GM12878 (cell line): ENCODE data around the gene PDIA4. TPM values are rescaled to one million over a fixed set of nuclear protein-coding genes. Genes with fewer than 3 reads are reported as not detected.

Experiments used
- ATAC-seq: fragments of 200-7000 bp; cut with Tn5 transposase; 3 replicates; pipeline ENCODE4 v1.9.1; 2020; ENCODE audit warnings: mild to moderate bottlenecking, moderate library complexity
- BruUV-seq: library from RNA; stranded (reverse); fragments of 400-500 nt; replicated peaks from 2 replicates; lab custom pipeline; 2021; lab: Mats Ljungman, UMichigan
- CTCF ChIA-PET: fragments of 300-600 bp; sonication (Branson Sonifier 250); formaldehyde crosslinking; extraction: SDS; loops from one replicate; lab custom pipeline; 2021; ENCODE audit warnings: inconsistent platforms; lab: Yijun Ruan, JAX
- POLR2A ChIA-PET: fragments of 350-600 bp; formaldehyde crosslinking; extraction: SDS; loops from one replicate; lab custom pipeline; 2021; ENCODE audit warnings: inconsistent platforms; lab: Charles Lee
- RAD21 ChIA-PET: fragments of 300-600 bp; sonication (Branson Sonifier 250); formaldehyde crosslinking; loops from one replicate; lab custom pipeline; 2023; ENCODE audit warnings: antibody characterized with exemption; ENCODE audit not compliant: unreplicated experiment; lab: Charles Lee
- SMC1A ChIA-PET: fragments of 300-600 bp; sonication (Branson Sonifier 250); formaldehyde crosslinking; loops from one replicate; lab custom pipeline; 2023; ENCODE audit not compliant: unreplicated experiment, uncharacterized antibody; lab: Charles Lee
- DNase-seq: peaks from one replicate; pipeline ENCODE4 v3.0.0-alpha.2; 2011; ENCODE audit warnings: low read depth, low spot score
- FAIRE-seq: peaks from 3 replicates; lab custom pipeline; 2011; peaks lifted over from hg19 to GRCh38; lab: Jason Lieb, UNC
- H2AFZ ChIP-seq: 2 replicates; pipeline ENCODE4 v1.6.0; 2011; ENCODE audit warnings: low read depth, low read length, control low read depth; ENCODE audit not compliant: control insufficient read depth
- H3K27ac ChIP-seq: 2 replicates; pipeline ENCODE4 v1.5.1; 2011; ENCODE audit warnings: control low read depth; ENCODE audit not compliant: control insufficient read depth, insufficient read depth
- H3K27me3 ChIP-seq, 2 experiments: replicated peaks in 1 of 2; 2 replicates each; pipeline versions ENCODE4 v1.6.0 to v1.6.1; 2011; ENCODE audit warnings: low read length in 1 of 2; ENCODE audit not compliant: control insufficient read depth in 2 of 2, insufficient read depth in 2 of 2
- H3K36me3 ChIP-seq, 2 experiments: 2 replicates each; pipeline ENCODE4 v1.5.1; 2011; ENCODE audit warnings: low read length in 1 of 2; ENCODE audit not compliant: control insufficient read depth in 2 of 2, insufficient read depth in 2 of 2
- H3K4me1 ChIP-seq: 2 replicates; pipeline ENCODE4 v1.6.1; 2011; ENCODE audit warnings: mild to moderate bottlenecking, low read length, moderate library complexity, mixed read lengths; ENCODE audit not compliant: control insufficient read depth, insufficient read depth
- H3K4me2 ChIP-seq: 2 replicates; pipeline ENCODE4 v1.6.0; 2011; ENCODE audit warnings: control low read depth; ENCODE audit not compliant: control insufficient read depth, insufficient read depth
- H3K4me3 ChIP-seq: fragments of 200-600 bp; sonication (generic); 2 replicates; pipeline ENCODE4 v1.5.1; 2016
- H3K79me2 ChIP-seq: 2 replicates; pipeline ENCODE4 v1.6.0; 2011; ENCODE audit warnings: low read length; ENCODE audit not compliant: control insufficient read depth, insufficient read depth
- H3K9ac ChIP-seq: 2 replicates; pipeline ENCODE4 v1.8.0; 2011; ENCODE audit warnings: low read length, control low read depth, mixed read lengths; ENCODE audit not compliant: control insufficient read depth, insufficient read depth
- H3K9me3 ChIP-seq: replicated peaks from 3 replicates; pipeline ENCODE4 v1.5.1; 2011; ENCODE audit warnings: mild to moderate bottlenecking, low read length; ENCODE audit not compliant: control insufficient read depth, insufficient read depth
- H4K20me1 ChIP-seq: 2 replicates; pipeline ENCODE4 v1.6.0; 2011; ENCODE audit not compliant: control insufficient read depth, insufficient read depth
- BMI1 ChIP-seq: fragments of 450-650 bp; IDR thresholded peaks from 2 replicates; pipeline ENCODE4 v1.6.1; 2016; ENCODE audit warnings: mild to moderate bottlenecking, moderate library complexity, borderline replicate concordance
- CBX5 ChIP-seq: sonication (generic); IDR thresholded peaks from 2 replicates; pipeline ENCODE4 v1.6.1; 2016; ENCODE audit warnings: low read depth, moderate library complexity, mild to moderate bottlenecking, inconsistent platforms
- IKZF2 ChIP-seq, 2 experiments: fragments of 450-650 bp; IDR thresholded peaks; 2 replicates each; pipeline ENCODE4 v1.6.1; 2017; ENCODE audit warnings: mild to moderate bottlenecking in 2 of 2, moderate library complexity in 2 of 2
- KAT2A ChIP-seq: conservative IDR thresholded peaks from 2 replicates; pipeline ENCODE4 v1.6.1; 2011; ENCODE audit warnings: low read depth, low read length; ENCODE audit not compliant: control insufficient read depth
- LARP7 ChIP-seq: fragments of 450-650 bp; IDR thresholded peaks from 2 replicates; pipeline ENCODE4 v1.6.1; 2017; ENCODE audit warnings: mild to moderate bottlenecking
- RELA ChIP-seq: fragments of 450-650 bp; IDR thresholded peaks from 2 replicates; pipeline ENCODE4 v1.8.0; 2014; ENCODE audit warnings: borderline replicate concordance; ENCODE audit not compliant: partially characterized antibody
- SMC3 ChIP-seq: IDR thresholded peaks from 2 replicates; pipeline ENCODE4 v1.6.1; 2011; ENCODE audit warnings: low read length, improper control_type of control experiment, borderline replicate concordance
- STAT1 ChIP-seq: fragments of 450-650 bp; conservative IDR thresholded peaks from 2 replicates; pipeline ENCODE4 v1.6.1; 2014; ENCODE audit warnings: antibody characterized with exemption, mild to moderate bottlenecking
- SUZ12 ChIP-seq: fragments of 200-600 bp; sonication (generic); IDR thresholded peaks from one replicate; pipeline ENCODE4 v1.6.1; 2018; ENCODE audit warnings: antibody characterized with exemption, mild to moderate bottlenecking; ENCODE audit not compliant: unreplicated experiment
- TARDBP ChIP-seq: IDR thresholded peaks from 2 replicates; pipeline ENCODE4 v1.6.1; 2016; ENCODE audit warnings: borderline replicate concordance
- TCF12 ChIP-seq: IDR thresholded peaks from 2 replicates; pipeline ENCODE4 v1.6.1; 2011; ENCODE audit warnings: low read depth, mild to moderate bottlenecking, low read length
- ZNF217 ChIP-seq: fragments of 450-650 bp; IDR thresholded peaks from 2 replicates; pipeline ENCODE4 v1.6.1; 2017; ENCODE audit warnings: antibody characterized with exemption, mild to moderate bottlenecking
- WGBS: methylation state at CpG from one replicate; pipeline ENCODE4 v1.1.6; 2016; ENCODE audit warnings: low lambda C conversion rate; ENCODE audit not compliant: insufficient replicate concordance, insufficient coverage; ENCODE audit errors: missing lambda C conversion rate; 5-methylcytosine and 5-hydroxymethylcytosine counted together
- in situ Hi-C: fragments of 300-500 bp; cut with MboI; formaldehyde crosslinking; loops from 9 replicates; pipeline ENCODE4 v1.14.3; 2018; ENCODE audit warnings: mixed read lengths
- intact Hi-C: fragments of 100-400 bp; cut with micrococcal nuclease; formaldehyde crosslinking; loops from one replicate; pipeline ENCODE4 v1.14.2; 2022; ENCODE audit not compliant: unreplicated experiment
- polyA plus RNA-seq, 11 experiments: library from polyadenylated mRNA; depleted of rRNA in 4 of 11; unstranded in 6 of 11; stranded (reverse) in 5 of 11; fragments of >200 nt; fragmentation: Nextera tagmentation in 4 of 11; fragmentation: Illumina TruSeq in 1 of 11; extraction: Ambion mirVana in 4 of 11; extraction: Trizol in 1 of 11; gene quantifications; 1 replicate in 1 of 11; 2 replicates in 10 of 11; pipeline versions ENCODE4 v1.2.1 to v1.2.3, GENCODE V29; 2011 to 2016; ENCODE audit warnings: inconsistent platforms in 2 of 11, missing spikeins in 2 of 11, low read depth in 1 of 11
- total RNA-seq, 4 experiments: library from RNA; depleted of rRNA in 3 of 4; stranded (reverse); fragments of >200 nt in 3 of 4; fragmentation: Illumina TruSeq in 1 of 4; extraction: Trizol in 1 of 4; gene quantifications; 2 replicates each; pipeline versions ENCODE4 v1.2.1 to v1.2.3, GENCODE V29; 2013 to 2021
- TF ChIP-seq, protein P1 (sequence below): fragments of 150-350 bp; IDR thresholded peaks from 2 replicates; pipeline ENCODE4 v1.6.1; 2016; ENCODE audit warnings: low read depth, low read length
- TF ChIP-seq, protein P2 (sequence below): fragments of 450-650 bp; IDR thresholded peaks from 2 replicates; pipeline ENCODE4 v1.6.1; 2018; ENCODE audit warnings: mild to moderate bottlenecking, low read depth, moderate library complexity; ENCODE audit not compliant: partially characterized antibody
- TF ChIP-seq, protein P3 (sequence below): fragments of 450-650 bp; conservative IDR thresholded peaks from 2 replicates; pipeline ENCODE4 v1.6.1; 2017; ENCODE audit warnings: mild to moderate bottlenecking, moderate library complexity

Gene PDIA4
- total and polyA plus RNA-seq, 10 of the 15 experiments (the other 5 are each of a cell fraction or from before 2014, with no cell fraction given): 7.1 to 306 (median 106) TPM

DNA sequence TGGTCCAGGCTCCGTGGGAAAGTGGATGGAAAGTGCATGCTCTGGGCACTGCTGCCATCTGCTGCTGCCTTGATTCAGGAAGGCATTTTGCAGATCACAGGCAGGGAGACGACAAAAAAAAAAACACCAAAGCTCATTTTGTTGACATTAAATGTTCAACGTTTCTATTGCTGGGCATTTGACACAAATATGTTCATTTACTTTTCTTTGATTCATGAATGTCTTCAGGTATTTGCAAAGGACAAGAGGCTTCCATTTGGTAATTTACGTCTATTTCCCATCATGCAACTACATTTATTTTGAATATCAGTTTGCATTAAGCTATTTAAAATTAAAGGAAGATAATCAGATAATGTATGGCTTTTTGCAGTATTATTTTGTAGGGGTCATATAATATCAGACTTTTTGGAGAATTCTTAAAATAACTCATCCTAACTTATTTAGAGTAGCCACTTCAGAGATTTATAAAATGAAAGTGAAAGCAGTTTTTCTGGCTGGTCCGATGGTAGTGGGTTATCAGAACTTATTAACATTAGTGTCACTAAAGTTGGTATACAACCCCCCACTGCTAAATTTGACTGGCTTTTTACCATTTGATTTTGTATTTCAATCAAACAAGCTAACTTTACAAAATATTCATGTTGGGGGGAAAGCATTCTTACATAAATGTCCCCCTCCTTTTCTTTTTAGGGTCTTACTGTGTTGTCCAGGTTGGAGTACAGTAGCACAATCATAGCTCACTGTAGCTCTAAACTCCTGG, 65.3 kb downstream of the PDIA4 start:
- Histone ChIP-seq H3K79me2 (no peaks in the 10 kb centered on the region), H3K9me3 (no peaks in the 10 kb centered on the region), H3K4me3 (peak overlapping the region; percentile 61), H3K4me2 (peak overlapping the region; percentile 68), H4K20me1 (no peaks in the 10 kb centered on the region), H3K27ac (peak overlapping the region; percentile 54), H2AFZ (peak overlapping the region; percentile 62), H3K4me1 (no peaks in the 10 kb centered on the region; the same call in 1 of the 2 replicates), H3K9ac (peak overlapping the region; percentile 3), H3K27me3 (peaks cover 0 to 3% of the 10 kb centered on the region in 2 experiments; a peak in 2 of 4 replicates), H3K36me3 (no peaks in the 10 kb centered on the region)
- ATAC-seq: peak; percentile 80
- SMC1A ChIA-PET: interaction anchor here (0.7 to 2.0 kb wide), 31 partner anchors 21 to 698 kb away, joined by 3 to 17 read pairs (median 4); no protein-coding TSS in a partner anchor
- peak; percentile 68 for DNase-seq
- BruUV-seq: no TSS peak
- RAD21 ChIA-PET: interaction anchor here (0.6 to 3.5 kb wide), 25 partner anchors 13 to 700 kb away, joined by 3 to 29 read pairs (median 4); no protein-coding TSS in a partner anchor
- under 1% methylated on average over 5 of the region's 5 CpGs for WGBS
- CTCF ChIA-PET: interaction anchor here (0.6 to 2.6 kb wide), 53 partner anchors 9 to 698 kb away, joined by 3 to 57 read pairs (median 3); no protein-coding TSS in a partner anchor
- intact Hi-C loops (loop anchor here (1.0 to 10.0 kb wide), 5 partner anchors 107 to 459 kb away; no protein-coding TSS in a partner anchor), in situ Hi-C loops (loop anchor here (5.0 kb wide), 3 partner anchors 386 to 696 kb away; no protein-coding TSS in a partner anchor)
- POLR2A ChIA-PET: interaction anchor here (0.8 to 1.3 kb wide), 3 partner anchors 20 to 107 kb away, joined by 3 read pairs; no protein-coding TSS in a partner anchor
- FAIRE-seq: peak; percentile 81
- peak; percentile 51; the same call in 1 of the 2 replicates for TF ChIP-seq CBX5
- TF ChIP-seq TARDBP: 0 out of 2 replicates have a peak, but pooled peaks have one; percentile 24
- TF ChIP-seq, protein P1, sequence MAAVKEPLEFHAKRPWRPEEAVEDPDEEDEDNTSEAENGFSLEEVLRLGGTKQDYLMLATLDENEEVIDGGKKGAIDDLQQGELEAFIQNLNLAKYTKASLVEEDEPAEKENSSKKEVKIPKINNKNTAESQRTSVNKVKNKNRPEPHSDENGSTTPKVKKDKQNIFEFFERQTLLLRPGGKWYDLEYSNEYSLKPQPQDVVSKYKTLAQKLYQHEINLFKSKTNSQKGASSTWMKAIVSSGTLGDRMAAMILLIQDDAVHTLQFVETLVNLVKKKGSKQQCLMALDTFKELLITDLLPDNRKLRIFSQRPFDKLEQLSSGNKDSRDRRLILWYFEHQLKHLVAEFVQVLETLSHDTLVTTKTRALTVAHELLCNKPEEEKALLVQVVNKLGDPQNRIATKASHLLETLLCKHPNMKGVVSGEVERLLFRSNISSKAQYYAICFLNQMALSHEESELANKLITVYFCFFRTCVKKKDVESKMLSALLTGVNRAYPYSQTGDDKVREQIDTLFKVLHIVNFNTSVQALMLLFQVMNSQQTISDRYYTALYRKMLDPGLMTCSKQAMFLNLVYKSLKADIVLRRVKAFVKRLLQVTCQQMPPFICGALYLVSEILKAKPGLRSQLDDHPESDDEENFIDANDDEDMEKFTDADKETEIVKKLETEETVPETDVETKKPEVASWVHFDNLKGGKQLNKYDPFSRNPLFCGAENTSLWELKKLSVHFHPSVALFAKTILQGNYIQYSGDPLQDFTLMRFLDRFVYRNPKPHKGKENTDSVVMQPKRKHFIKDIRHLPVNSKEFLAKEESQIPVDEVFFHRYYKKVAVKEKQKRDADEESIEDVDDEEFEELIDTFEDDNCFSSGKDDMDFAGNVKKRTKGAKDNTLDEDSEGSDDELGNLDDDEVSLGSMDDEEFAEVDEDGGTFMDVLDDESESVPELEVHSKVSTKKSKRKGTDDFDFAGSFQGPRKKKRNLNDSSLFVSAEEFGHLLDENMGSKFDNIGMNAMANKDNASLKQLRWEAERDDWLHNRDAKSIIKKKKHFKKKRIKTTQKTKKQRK: no peak
- TF ChIP-seq, protein P2, sequence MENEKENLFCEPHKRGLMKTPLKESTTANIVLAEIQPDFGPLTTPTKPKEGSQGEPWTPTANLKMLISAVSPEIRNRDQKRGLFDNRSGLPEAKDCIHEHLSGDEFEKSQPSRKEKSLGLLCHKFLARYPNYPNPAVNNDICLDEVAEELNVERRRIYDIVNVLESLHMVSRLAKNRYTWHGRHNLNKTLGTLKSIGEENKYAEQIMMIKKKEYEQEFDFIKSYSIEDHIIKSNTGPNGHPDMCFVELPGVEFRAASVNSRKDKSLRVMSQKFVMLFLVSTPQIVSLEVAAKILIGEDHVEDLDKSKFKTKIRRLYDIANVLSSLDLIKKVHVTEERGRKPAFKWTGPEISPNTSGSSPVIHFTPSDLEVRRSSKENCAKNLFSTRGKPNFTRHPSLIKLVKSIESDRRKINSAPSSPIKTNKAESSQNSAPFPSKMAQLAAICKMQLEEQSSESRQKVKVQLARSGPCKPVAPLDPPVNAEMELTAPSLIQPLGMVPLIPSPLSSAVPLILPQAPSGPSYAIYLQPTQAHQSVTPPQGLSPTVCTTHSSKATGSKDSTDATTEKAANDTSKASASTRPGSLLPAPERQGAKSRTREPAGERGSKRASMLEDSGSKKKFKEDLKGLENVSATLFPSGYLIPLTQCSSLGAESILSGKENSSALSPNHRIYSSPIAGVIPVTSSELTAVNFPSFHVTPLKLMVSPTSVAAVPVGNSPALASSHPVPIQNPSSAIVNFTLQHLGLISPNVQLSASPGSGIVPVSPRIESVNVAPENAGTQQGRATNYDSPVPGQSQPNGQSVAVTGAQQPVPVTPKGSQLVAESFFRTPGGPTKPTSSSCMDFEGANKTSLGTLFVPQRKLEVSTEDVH: no peak
- peak; percentile 87 for TF ChIP-seq SMC3
- no peak for TF ChIP-seq ZNF217
- TF ChIP-seq KAT2A: no peak
- TF ChIP-seq, protein P3, sequence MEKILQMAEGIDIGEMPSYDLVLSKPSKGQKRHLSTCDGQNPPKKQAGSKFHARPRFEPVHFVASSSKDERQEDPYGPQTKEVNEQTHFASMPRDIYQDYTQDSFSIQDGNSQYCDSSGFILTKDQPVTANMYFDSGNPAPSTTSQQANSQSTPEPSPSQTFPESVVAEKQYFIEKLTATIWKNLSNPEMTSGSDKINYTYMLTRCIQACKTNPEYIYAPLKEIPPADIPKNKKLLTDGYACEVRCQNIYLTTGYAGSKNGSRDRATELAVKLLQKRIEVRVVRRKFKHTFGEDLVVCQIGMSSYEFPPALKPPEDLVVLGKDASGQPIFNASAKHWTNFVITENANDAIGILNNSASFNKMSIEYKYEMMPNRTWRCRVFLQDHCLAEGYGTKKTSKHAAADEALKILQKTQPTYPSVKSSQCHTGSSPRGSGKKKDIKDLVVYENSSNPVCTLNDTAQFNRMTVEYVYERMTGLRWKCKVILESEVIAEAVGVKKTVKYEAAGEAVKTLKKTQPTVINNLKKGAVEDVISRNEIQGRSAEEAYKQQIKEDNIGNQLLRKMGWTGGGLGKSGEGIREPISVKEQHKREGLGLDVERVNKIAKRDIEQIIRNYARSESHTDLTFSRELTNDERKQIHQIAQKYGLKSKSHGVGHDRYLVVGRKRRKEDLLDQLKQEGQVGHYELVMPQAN: no peak
- peak; percentile 25 for TF ChIP-seq RELA
- no peak for TF ChIP-seq STAT1
- TF ChIP-seq BMI1: no peak
- TF ChIP-seq IKZF2 (IDR thresholded peaks at IDR 0.05): no peak
- no peak for TF ChIP-seq TCF12
- no peak for TF ChIP-seq LARP7
- no peak for TF ChIP-seq SUZ12
